Cerebellar nuclear complex (tissue), 1 donor: ENCODE data around the gene KCNN4.

Source experiments
- DNase-seq, 2 experiments: peaks; one replicate each; lab custom pipeline; 2025; lab: John Stamatoyannopoulos, UW

Gene KCNN4

GRCh38 chr19:43748205-43748594, 32.6 kb downstream of the KCNN4 start:
- no peak for DNase-seq

- DNase-seq, result no peak
Observed at GRCh38 chr19:43747557-43748204, 33.1 kb downstream of the KCNN4 start.

GRCh38 chr19:43743059-43743458, 37.7 kb downstream of the KCNN4 start:
- DNase-seq, result no peak

GRCh38 chr19:43741075-43741825, 39.5 kb downstream of the KCNN4 start:
- no peak for DNase-seq

- DNase-seq, result no peak
Observed at GRCh38 chr19:43739439-43740235, 41.1 kb downstream of the KCNN4 start.

- DNase-seq, result no peak
Observed at GRCh38 chr19:43738780-43739211, 42.0 kb downstream of the KCNN4 start.

GRCh38 chr19:43735957-43736356, 44.8 kb downstream of the KCNN4 start:
- DNase-seq, result no peak

- no peak for DNase-seq
Observed at GRCh38 chr19:43735013-43735412, 45.8 kb downstream of the KCNN4 start.

GRCh38 chr19:43731846-43732245, 48.9 kb downstream of the KCNN4 start:
- DNase-seq, result no peak

GRCh38 chr19:43731346-43731745, 49.4 kb downstream of the KCNN4 start:
- no peak for DNase-seq

GRCh38 chr19:43729919-43730318, 50.9 kb downstream of the KCNN4 start:
- DNase-seq, result no peak

- no peak for DNase-seq
Observed at GRCh38 chr19:43727593-43727853, 53.2 kb downstream of the KCNN4 start.

- no peak for DNase-seq
Observed at GRCh38 chr19:43726736-43727592, 53.8 kb downstream of the KCNN4 start.

- DNase-seq, result no peak
Observed at GRCh38 chr19:43725468-43725867, 55.3 kb downstream of the KCNN4 start.

GRCh38 chr19:43724896-43725295, 55.9 kb downstream of the KCNN4 start:
- no peak for DNase-seq

- no peak for DNase-seq
Observed at GRCh38 chr19:43723588-43723987, 57.2 kb downstream of the KCNN4 start.

- DNase-seq, result no peak
Observed at GRCh38 chr19:43721469-43722048, 59.2 kb downstream of the KCNN4 start.

- no peak for DNase-seq
Observed at GRCh38 chr19:43720936-43721335, 59.8 kb downstream of the KCNN4 start.

- DNase-seq, result no peak
Observed at GRCh38 chr19:43719918-43720317, 60.9 kb downstream of the KCNN4 start.

- DNase-seq, result no peak
Observed at GRCh38 chr19:43719378-43719868, 61.4 kb downstream of the KCNN4 start.

GRCh38 chr19:43718627-43719377, 62.0 kb downstream of the KCNN4 start:
- DNase-seq, result no peak
